HG02763 (cell line): ENCODE results near the gene ZGPAT.

Experiments used
- ATAC-seq: cut with Tn5 transposase; IDR thresholded peaks from one replicate; pipeline ENCODE4 v1.9.1; 2021; ENCODE audit warnings: mild to moderate bottlenecking, moderate library complexity; ENCODE audit not compliant: unreplicated experiment

ZGPAT gene

DNA sequence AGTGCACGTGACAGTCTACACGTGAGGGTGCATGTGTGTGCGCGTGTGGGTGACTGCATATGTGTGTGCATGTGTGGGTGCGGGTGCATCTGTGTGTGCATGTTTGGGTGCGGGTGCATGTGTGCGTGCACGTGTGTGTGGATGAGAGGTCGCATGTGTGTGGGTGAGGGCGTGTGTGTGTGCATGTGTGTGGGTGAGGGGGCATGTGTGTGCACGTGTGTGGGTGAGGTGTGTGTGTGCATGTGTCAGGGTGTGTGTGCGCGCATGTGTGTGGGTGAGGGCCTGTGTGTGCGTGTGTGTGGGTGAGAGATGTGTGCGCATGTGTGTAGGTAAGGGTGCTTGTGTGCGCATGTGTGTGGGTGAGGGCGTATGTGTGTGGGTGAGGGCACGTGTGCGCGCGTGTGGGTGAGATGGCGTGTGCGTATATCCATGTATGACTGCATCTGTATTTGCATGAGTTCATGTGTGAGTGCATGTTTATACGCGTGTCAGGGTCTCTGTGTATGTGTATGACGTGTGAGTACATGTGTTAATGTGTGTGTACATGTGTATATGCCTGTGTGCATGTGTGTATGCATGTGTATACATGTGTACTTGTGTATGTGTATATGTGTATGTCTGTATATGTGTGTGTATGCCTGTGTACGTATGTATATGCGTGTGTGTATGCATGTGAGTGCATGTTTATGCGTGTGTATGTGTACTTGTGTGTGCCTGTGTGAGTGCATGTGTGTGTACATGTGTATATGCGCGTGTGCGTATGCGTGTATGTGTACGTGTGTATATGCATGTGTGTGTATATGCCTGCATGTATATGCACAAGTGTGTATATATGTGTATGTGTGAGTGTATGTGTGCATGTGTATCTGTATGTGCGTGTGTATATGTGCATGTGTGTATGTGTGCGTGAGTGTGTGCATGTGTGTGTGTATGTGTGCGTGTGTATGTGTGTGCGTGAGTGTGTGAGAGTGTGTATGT, 24.6 kb downstream of the ZGPAT start:
- ATAC-seq = no peak

GRCh38 chr20:63733117-63733516, 25.3 kb downstream of the ZGPAT start:
- ATAC-seq = no peak

- no peak for ATAC-seq
Measured at GRCh38 chr20:63733579-63734081, 25.8 kb downstream of the ZGPAT start.

DNA sequence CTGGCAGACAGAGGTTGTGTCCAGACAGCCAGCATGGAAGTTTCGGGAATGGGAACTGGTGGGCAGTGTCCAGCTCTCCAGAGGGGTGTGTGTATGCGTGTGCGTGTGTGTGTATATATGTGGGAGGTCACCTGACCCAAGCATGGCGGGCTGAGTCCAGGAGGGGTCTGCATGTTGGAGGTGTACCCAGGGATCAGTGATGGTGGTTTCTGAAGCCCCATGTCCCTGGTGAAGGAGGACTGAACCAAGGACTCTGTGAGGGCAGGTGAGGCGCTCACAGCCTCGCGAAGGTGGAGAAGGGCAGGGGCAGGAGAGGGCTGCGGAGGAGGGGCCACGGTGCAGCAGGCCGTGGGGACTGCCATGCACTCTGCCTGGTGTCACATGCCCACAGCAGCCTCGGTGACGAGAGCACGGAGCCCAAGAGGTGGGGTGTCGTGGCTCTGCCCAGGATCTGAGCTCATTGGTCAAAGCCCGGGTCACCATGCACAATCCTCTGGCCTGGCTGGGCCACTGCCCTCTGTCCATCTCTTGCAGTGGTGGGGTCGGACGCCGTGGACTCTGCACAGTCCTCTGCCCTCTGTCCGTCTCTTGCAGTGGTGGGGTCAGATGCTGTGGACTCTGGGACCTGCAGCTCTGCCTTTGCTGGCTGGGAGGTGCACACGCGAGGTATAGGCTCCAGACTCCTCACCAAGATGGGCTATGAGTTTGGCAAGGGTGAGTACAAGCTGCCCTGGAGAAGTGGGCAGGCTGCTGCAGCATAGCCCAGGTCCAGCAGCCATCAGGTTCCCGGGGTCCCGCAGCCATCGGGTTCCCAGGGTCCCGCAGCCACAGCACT, 26.5 kb downstream of the ZGPAT start:
- no peak for ATAC-seq

DNA sequence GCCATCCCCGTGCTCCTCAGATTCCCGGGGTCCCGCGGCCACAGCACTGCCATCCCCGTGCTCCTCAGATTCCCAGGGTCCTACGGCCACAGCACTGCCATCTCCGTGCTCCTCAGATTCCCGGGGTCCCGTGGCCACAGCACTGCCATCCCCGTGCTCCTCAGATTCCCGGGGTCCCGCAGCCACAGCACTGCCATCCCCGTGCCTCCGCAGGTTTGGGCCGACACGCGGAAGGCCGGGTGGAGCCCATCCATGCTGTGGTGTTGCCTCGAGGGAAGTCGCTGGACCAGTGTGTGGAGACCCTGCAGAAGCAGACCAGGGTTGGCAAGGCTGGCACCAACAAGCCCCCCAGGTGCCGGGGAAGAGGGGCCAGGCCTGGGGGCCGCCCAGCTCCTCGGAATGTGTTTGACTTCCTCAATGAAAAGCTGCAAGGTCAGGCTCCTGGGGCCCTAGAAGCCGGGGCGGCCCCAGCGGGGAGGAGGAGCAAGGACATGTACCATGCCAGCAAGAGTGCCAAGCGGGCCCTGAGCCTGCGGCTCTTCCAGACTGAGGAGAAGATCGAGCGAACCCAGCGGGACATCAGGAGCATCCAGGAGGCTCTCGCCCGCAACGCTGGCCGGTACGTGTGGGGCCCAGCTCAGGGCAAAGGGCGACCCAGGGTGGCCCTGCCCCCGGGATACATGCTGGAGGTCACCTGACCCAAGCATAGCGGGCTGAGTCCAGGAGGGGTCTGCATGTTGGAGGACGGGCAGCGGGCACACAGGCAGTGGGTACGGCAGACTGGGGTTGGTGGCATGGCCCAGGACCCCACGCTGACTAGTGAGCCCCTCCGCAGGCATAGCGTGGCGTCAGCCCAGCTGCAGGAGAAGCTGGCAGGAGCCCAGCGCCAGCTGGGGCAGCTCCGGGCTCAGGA, 27.4 kb downstream of the ZGPAT start:
- ATAC-seq = no peak

- ATAC-seq = no peak
Measured at GRCh38 chr20:63735859-63736718, 28.2 kb downstream of the ZGPAT start, which contains the start of gene LIME1. TSS of gene LIME1 (plus strand) at chr20:63736664. CDS start at chr20:63737550, 886 bp downstream.

DNA sequence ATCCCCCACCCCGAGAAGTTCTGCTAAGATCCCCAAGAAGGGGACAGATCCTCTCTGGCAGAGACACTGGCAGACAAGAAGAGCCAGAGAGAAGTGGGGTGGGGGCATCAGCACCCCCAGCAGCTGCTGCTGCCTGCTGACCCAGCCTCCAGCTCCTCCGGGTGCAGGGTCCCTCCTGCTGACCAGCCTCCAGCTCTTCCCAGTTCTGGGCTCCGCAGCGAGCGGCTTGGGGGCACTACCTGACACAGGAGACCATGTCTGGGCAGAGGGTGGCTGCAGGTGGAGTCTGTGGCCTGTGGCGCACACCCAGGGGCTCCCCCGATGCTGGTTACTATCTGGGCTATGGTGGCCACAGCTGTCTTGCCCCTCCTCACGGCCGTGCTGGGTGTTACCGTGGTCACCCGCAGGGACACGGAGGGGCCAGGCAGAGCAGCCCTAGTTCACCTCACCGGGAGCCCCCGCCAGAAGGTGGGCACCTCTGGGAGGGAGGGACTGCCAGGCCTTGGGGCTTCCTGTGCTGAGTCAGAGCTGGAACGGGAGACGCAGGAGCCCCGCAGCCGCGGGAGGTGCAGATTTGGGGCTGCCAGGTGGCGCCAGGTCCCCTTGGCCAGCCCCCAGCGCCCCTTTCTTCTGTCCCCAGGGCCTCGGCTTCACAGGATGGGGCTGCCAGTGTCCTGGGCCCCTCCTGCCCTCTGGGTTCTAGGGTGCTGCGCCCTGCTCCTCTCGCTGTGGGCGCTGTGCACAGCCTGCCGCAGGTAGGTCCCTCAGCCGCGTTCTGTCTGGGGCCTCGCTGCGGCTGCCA, 29.3 kb downstream of the ZGPAT start:
- no peak for ATAC-seq

DNA sequence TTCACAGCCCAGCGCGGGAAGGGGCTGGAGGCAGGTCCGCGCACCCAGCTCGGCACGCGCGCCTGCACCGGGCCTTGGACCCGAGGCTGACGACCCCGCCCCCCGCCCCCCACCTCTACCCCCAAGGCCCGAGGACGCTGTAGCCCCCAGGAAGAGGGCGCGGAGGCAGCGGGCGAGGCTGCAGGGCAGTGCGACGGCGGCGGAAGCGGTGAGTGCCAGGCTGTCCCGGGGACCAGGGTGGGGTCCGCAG, 29.8 kb downstream of the ZGPAT start:
- ATAC-seq = no peak

DNA sequence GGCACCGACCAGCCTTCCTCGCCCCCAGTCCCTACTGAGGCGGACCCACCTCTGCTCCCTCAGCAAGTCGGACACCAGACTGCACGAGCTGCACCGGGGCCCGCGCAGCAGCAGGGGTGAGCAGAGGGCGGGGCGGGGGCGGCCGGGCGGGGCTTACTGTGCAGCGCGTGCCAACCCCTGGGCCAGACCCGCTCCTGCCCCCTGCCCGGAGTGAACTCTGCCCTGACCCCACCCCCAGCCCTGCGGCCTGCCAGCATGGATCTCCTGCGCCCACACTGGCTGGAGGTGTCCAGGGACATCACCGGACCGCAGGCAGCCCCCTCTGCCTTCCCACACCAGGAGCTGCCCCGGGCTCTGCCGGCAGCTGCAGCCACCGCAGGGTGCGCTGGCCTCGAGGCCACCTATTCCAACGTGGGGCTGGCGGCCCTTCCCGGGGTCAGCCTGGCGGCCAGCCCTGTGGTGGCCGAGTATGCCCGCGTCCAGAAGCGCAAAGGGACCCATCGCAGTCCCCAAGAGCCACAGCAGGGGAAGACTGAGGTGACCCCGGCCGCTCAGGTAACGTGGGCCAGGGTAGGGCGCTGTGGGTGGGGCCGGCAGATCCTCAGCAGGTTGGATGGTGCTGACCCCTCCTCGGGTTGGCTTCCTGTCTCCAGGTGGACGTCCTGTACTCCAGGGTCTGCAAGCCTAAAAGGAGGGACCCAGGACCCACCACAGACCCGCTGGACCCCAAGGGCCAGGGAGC, 30.3 kb downstream of the ZGPAT start:
- ATAC-seq = no peak

DNA sequence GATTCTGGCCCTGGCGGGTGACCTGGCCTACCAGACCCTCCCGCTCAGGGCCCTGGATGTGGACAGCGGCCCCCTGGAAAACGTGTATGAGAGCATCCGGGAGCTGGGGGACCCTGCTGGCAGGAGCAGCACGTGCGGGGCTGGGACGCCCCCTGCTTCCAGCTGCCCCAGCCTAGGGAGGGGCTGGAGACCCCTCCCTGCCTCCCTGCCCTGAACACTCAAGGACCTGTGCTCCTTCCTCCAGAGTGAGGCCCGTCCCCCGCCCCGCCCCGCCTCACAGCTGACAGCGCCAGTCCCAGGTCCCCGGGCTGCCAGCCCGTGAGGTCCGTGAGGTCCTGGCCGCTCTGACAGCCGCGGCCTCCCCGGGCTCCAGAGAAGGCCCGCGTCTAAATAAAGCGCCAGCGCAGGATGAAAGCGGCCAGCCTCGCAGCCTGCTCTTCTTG, 30.9 kb downstream of the ZGPAT start:
- ATAC-seq = no peak

GRCh38 chr20:63739130-63740069, 31.6 kb downstream of the ZGPAT start, which contains the start of gene SLC2A4RG:
TSS of gene SLC2A4RG (plus strand) at chr20:63739776. CDS start at chr20:63739913, 137 bp downstream.
- ATAC-seq = peak; percentile 45

DNA sequence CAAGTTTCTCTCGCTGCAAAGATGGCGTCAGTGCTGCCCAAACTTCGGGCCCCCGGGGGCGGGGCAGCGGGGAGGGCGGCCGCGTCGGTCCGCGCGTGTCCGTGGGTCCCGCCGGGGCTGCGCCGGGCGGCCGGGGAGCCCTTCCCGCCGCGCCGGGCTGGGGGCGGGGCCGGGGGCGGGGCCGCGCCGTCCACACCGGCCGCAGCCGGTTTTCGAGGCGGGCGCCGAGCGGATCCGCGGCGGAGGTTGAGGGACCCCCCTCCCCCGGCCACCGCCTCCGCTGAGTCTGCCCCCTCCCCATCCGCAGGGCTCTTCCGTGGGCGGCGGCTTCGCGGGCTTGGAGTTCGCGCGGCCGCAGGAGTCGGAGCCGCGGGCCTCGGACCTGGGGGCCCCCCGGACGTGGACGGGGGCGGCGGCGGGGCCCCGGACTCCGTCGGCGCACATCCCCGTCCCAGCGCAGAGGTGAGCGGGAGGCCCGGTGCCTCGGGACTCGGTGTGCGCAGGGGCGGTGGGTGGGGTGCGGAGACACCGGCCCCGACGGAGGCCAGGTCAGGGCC, 32.3 kb downstream of the ZGPAT start:
- peak; percentile 13 for ATAC-seq

GRCh38 chr20:63740627-63741353, 33.0 kb downstream of the ZGPAT start:
- no peak for ATAC-seq

DNA sequence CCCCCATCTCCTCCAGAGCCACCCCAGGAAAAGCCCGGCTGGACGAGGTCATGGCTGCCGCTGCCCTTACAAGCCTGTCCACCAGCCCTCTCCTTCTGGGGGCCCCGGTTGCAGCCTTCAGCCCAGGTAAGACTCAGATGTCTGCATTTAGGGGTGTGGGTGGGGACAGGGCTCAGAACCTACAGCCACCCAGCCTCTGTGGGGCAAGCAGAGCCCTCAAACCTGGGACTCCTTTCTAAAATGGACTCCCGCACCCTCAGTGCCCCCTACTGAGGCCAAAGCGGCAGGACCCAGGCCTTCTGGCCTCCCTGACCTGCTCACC, 33.5 kb downstream of the ZGPAT start:
- no peak for ATAC-seq

GRCh38 chr20:63741676-63742380, 34.0 kb downstream of the ZGPAT start:
- ATAC-seq = no peak
